Cardiac fibroblast (primary cell): ENCODE data around the gene VPS39.

Experiments
- DNase-seq, 2 donors: peaks; one replicate each; pipeline versions ENCODE4 v3.0.0 to v3.0.0-alpha.2; 2010; ENCODE audit warnings: low read depth in 2 of 2
- H3K4me3 ChIP-seq, 2 donors: replicated peaks in 1 of 2; 1 replicate in 1 of 2; 2 replicates in 1 of 2; pipeline ENCODE4 v1.5.1; 2011; ENCODE audit warnings: low read depth in 2 of 2, low read length in 2 of 2, mild to moderate bottlenecking in 2 of 2, moderate library complexity in 1 of 2
- TF ChIP-seq, protein P1 (sequence below): IDR thresholded peaks from one replicate; pipeline ENCODE4 v1.5.1; 2011; ENCODE audit warnings: low read depth, mild to moderate bottlenecking, low read length, inconsistent platforms

VPS39 gene

DNA sequence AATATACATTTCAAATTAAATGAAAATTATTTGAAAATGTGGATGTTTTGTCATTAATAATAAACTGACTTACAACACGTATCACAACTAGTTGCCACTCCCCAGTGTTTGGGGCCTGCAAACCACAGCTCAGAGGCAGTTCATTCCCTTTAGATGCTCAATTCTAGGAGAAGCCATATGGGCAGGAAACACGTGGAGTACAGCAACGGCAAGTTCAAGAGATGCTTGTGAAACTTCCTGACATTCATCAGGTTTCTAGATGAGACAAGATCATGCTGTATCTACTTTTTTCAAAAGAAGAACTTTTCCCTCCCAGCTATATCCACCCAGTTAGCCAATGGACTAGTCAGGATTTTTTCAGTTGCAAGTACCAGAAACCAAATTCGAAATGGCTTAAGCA is 96.2 kb downstream of the VPS39 start:
- H3K4me3 ChIP-seq: no peak overlapping the region
- no peak for DNase-seq
- TF ChIP-seq, protein P1, sequence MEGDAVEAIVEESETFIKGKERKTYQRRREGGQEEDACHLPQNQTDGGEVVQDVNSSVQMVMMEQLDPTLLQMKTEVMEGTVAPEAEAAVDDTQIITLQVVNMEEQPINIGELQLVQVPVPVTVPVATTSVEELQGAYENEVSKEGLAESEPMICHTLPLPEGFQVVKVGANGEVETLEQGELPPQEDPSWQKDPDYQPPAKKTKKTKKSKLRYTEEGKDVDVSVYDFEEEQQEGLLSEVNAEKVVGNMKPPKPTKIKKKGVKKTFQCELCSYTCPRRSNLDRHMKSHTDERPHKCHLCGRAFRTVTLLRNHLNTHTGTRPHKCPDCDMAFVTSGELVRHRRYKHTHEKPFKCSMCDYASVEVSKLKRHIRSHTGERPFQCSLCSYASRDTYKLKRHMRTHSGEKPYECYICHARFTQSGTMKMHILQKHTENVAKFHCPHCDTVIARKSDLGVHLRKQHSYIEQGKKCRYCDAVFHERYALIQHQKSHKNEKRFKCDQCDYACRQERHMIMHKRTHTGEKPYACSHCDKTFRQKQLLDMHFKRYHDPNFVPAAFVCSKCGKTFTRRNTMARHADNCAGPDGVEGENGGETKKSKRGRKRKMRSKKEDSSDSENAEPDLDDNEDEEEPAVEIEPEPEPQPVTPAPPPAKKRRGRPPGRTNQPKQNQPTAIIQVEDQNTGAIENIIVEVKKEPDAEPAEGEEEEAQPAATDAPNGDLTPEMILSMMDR: no peak

DNA sequence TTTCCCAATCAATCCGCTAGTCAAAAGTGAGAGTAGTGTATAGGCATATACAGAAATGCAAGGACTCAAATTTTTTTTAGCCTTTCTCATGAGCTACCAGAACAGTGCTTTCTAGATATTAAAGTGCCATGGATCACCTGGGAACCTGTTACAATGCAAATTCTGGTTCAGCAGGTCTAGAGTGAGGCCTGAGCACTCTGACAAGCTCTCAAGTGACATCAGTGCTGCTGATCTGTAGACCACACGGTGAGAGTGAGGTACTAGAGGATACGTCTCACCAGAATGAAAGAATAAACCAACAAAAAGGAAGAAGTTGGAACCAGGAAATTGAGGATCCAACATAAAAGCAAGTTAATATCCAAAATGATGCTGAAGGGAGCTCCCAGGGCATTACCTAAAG is 97.7 kb downstream of the VPS39 start:
- DNase-seq: no peak
- TF ChIP-seq, protein P1: no peak
- no peak overlapping the region for H3K4me3 ChIP-seq

DNA sequence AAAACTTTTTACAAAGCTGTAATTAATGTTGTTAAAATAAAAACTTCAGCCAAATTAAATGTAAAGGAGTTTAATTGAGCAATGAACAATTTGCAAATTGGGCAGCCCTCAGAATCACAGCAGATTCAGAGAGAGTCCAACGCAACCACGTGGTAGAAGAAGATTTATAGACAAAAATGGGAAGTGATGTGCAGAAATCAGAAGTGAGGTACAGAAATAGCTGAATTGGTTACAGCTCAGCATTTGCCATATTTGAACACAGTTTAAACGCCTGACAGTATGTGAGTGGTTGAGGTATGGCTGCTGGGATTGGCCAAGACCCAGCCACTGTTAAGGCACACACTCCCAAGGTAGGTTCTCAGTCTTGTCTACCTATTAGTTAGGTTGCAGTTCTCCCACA is 99.3 kb downstream of the VPS39 start:
- H3K4me3 ChIP-seq: no peak overlapping the region
- TF ChIP-seq, protein P1: no peak
- DNase-seq: no peak
